H1 (cell line): Measurements from ENCODE around the gene ADARB2. TPM values are rescaled to one million over a fixed set of nuclear protein-coding genes. Genes with fewer than 3 reads are reported as not detected.
"Not testable (repeated sequence)": the region's sequence is repeated elsewhere in the genome, so short reads cannot be mapped to it uniquely, and the experiment has no call there.

Experiments
- CTCF ChIA-PET: fragments of 300-600 bp; sonication (Branson Sonifier 250); formaldehyde crosslinking; loops from one replicate; lab custom pipeline; 2021; ENCODE audit not compliant: partially characterized antibody; lab: Charles Lee
- POLR2A ChIA-PET: fragments of 300-600 bp; sonication (Branson Sonifier 250); formaldehyde crosslinking; loops from one replicate; lab custom pipeline; 2021; ENCODE audit warnings: inconsistent platforms; ENCODE audit not compliant: partially characterized antibody; lab: Charles Lee
- DNase-seq, 2 experiments: peaks; one replicate each; pipeline versions ENCODE4 v3.0.0 to v3.0.0-alpha.2; 2010 to 2022; ENCODE audit warnings: low spot score in 2 of 2, low read depth in 1 of 2, mixed read lengths in 1 of 2
- FAIRE-seq: peaks from 2 replicates; lab custom pipeline; 2011; peaks lifted over from hg19 to GRCh38; lab: Jason Lieb, UNC
- H2AFZ ChIP-seq: 2 replicates; pipeline ENCODE4 v1.8.1; 2012; ENCODE audit warnings: low read length, inconsistent platforms
- H2AK5ac ChIP-seq: 2 replicates; pipeline ENCODE4 v1.6.1; 2013; ENCODE audit warnings: low read depth, low read length
- H2BK120ac ChIP-seq: replicated peaks from 2 replicates; pipeline ENCODE3; 2013; ENCODE audit warnings: low read depth, low read length, inconsistent platforms
- H2BK12ac ChIP-seq: 2 replicates; pipeline ENCODE4 v1.6.1; 2013; ENCODE audit warnings: low read depth, low read length
- H2BK15ac ChIP-seq: 2 replicates; pipeline ENCODE4 v1.6.1; 2013; ENCODE audit warnings: low read length
- H2BK20ac ChIP-seq: 2 replicates; pipeline ENCODE4 v1.6.1; 2013; ENCODE audit warnings: low read length
- H2BK5ac ChIP-seq: 2 replicates; pipeline ENCODE4 v1.6.1; 2013; ENCODE audit warnings: low read depth, low read length
- H3K14ac ChIP-seq: 2 replicates; pipeline ENCODE4 v1.6.1; 2013; ENCODE audit warnings: inconsistent platforms; ENCODE audit not compliant: insufficient read length
- H3K18ac ChIP-seq: 2 replicates; pipeline ENCODE4 v1.6.1; 2013; ENCODE audit warnings: low read length; ENCODE audit errors: extremely low read depth
- H3K23ac ChIP-seq: 2 replicates; pipeline ENCODE4 v1.6.1; 2013; ENCODE audit warnings: inconsistent platforms; ENCODE audit not compliant: insufficient read length
- H3K23me2 ChIP-seq: 2 replicates; pipeline ENCODE4 v1.6.1; 2013; ENCODE audit warnings: low read depth, low read length
- H3K27ac ChIP-seq: 2 replicates; pipeline ENCODE4 v1.6.1; 2011; ENCODE audit warnings: low read depth, low read length, inconsistent platforms
- H3K27me3 ChIP-seq, 4 experiments: replicated peaks in 1 of 4; 1 replicate in 1 of 4; 2 replicates in 3 of 4; pipeline versions ENCODE4 v1.6.1 to v1.8.1; 2011 to 2013; ENCODE audit warnings: low read length in 3 of 4, mild to moderate bottlenecking in 3 of 4, inconsistent platforms in 2 of 4, mixed read lengths in 2 of 4, moderate library complexity in 1 of 4; ENCODE audit not compliant: control insufficient read depth in 3 of 4, insufficient read depth in 3 of 4; ENCODE audit errors: extremely low read depth in 1 of 4
- H3K36me3 ChIP-seq, 4 experiments: 2 replicates each; pipeline versions ENCODE4 v1.6.1 to v1.8.1; 2011 to 2013; ENCODE audit warnings: mild to moderate bottlenecking in 4 of 4, low read length in 3 of 4, moderate library complexity in 2 of 4, control low read depth in 1 of 4, inconsistent platforms in 1 of 4; ENCODE audit not compliant: insufficient read depth in 4 of 4, control insufficient read depth in 2 of 4
- H3K4ac ChIP-seq: replicated peaks from 2 replicates; pipeline ENCODE3; 2013; ENCODE audit warnings: low read length, low read depth, mixed read lengths, inconsistent platforms; ENCODE audit not compliant: insufficient read length
- H3K4me1 ChIP-seq, 4 experiments: replicated peaks in 1 of 4; 1 replicate in 1 of 4; 2 replicates in 3 of 4; pipeline versions ENCODE4 v1.6.1 to v1.8.1; 2011 to 2013; ENCODE audit warnings: low read length in 3 of 4, inconsistent platforms in 2 of 4, mixed read lengths in 1 of 4; ENCODE audit not compliant: insufficient read depth in 4 of 4, control insufficient read depth in 3 of 4
- H3K4me2 ChIP-seq, 2 experiments: 2 replicates each; pipeline versions ENCODE4 v1.6.1 to v1.8.1; 2011 to 2013; ENCODE audit warnings: low read depth in 2 of 2, low read length in 2 of 2, control low read depth in 1 of 2, inconsistent platforms in 1 of 2, mild to moderate bottlenecking in 1 of 2; ENCODE audit not compliant: insufficient read depth in 1 of 2
- H3K4me3 ChIP-seq, 4 experiments: fragments of 200-600, 300-600 bp in 1 of 4; sonication (generic), shearing (Covaris generic), sonication (Bioruptor Twin) in 1 of 4; 2 replicates each; pipeline versions ENCODE4 v1.5.1 to v1.8.1; 2011 to 2016; ENCODE audit warnings: low read length in 4 of 4, low read depth in 3 of 4, control low read depth in 2 of 4, inconsistent platforms in 2 of 4, mild to moderate bottlenecking in 2 of 4, mixed read lengths in 1 of 4, moderate library complexity in 1 of 4; ENCODE audit not compliant: insufficient read depth in 2 of 4; ENCODE audit errors: extremely low read depth in 1 of 4
- H3K56ac ChIP-seq: replicated peaks from 2 replicates; pipeline ENCODE3; 2013; ENCODE audit warnings: low read depth, mild to moderate bottlenecking, mixed read lengths, low read length, inconsistent platforms; ENCODE audit not compliant: insufficient read length
- H3K79me1 ChIP-seq: 2 replicates; pipeline ENCODE4 v1.6.1; 2013; ENCODE audit warnings: low read depth, low read length, control low read depth
- H3K79me2 ChIP-seq, 2 experiments: 2 replicates each; pipeline versions ENCODE4 v1.6.1 to v1.8.1; 2012 to 2013; ENCODE audit warnings: low read length in 2 of 2, mild to moderate bottlenecking in 2 of 2, inconsistent platforms in 1 of 2; ENCODE audit not compliant: insufficient read depth in 2 of 2, control insufficient read depth in 1 of 2
- H3K9ac ChIP-seq, 4 experiments: replicated peaks in 1 of 4; 1 replicate in 1 of 4; 2 replicates in 3 of 4; pipeline versions ENCODE4 v1.6.1 to v1.8.1; 2011 to 2013; ENCODE audit warnings: low read depth in 3 of 4, low read length in 3 of 4, control low read depth in 2 of 4, mild to moderate bottlenecking in 2 of 4, moderate library complexity in 2 of 4, inconsistent platforms in 1 of 4; ENCODE audit errors: extremely low read depth in 1 of 4
- H3K9me3 ChIP-seq, 2 experiments: 2 replicates each; pipeline versions ENCODE4 v1.6.1 to v1.8.1; 2012 to 2013; ENCODE audit warnings: mild to moderate bottlenecking in 2 of 2, moderate library complexity in 2 of 2, control low read depth in 1 of 2, inconsistent platforms in 1 of 2, low read depth in 1 of 2, low read length in 1 of 2, mixed read lengths in 1 of 2; ENCODE audit not compliant: insufficient read depth in 2 of 2
- H4K20me1 ChIP-seq, 2 experiments: replicated peaks in 1 of 2; 2 replicates each; pipeline versions ENCODE3 to v1.8.1; 2011 to 2013; ENCODE audit warnings: inconsistent platforms in 2 of 2, low read length in 2 of 2, mild to moderate bottlenecking in 1 of 2; ENCODE audit not compliant: insufficient read depth in 2 of 2, control insufficient read depth in 1 of 2
- H4K5ac ChIP-seq: 2 replicates; pipeline ENCODE4 v1.6.1; 2013; ENCODE audit warnings: low read length, low read depth, mixed read lengths, inconsistent platforms; ENCODE audit not compliant: insufficient read length
- H4K8ac ChIP-seq: 2 replicates; pipeline ENCODE4 v1.8.0; 2013; ENCODE audit warnings: mild to moderate bottlenecking, moderate library complexity, low read length, inconsistent platforms; ENCODE audit not compliant: insufficient read depth; ENCODE audit errors: extremely low read depth
- H4K91ac ChIP-seq: replicated peaks from 2 replicates; pipeline ENCODE3; 2013; ENCODE audit warnings: low read length, mixed read lengths, inconsistent platforms; ENCODE audit not compliant: insufficient read length
- HDAC2 ChIP-seq, 2 experiments: fragments of 300-600 bp in 1 of 2; sonication (generic) in 1 of 2; IDR thresholded peaks; 2 replicates each; pipeline ENCODE4 v1.6.1; 2011 to 2012; ENCODE audit warnings: low read depth in 2 of 2, low read length in 2 of 2, mild to moderate bottlenecking in 2 of 2, moderate library complexity in 2 of 2, borderline replicate concordance in 1 of 2, inconsistent platforms in 1 of 2
- NRF1 ChIP-seq: IDR thresholded peaks from 2 replicates; pipeline ENCODE4 v1.6.1; 2011; ENCODE audit warnings: mild to moderate bottlenecking, low read depth, low read length, improper control_type of control experiment
- TEAD4 ChIP-seq: IDR thresholded peaks from 2 replicates; pipeline ENCODE4 v1.6.1; 2012; ENCODE audit warnings: low read depth, low read length, inconsistent platforms, mixed read lengths
- WGBS, 2 experiments: shearing (Covaris generic) in 1 of 2; methylation state at CpG; one replicate each; pipeline versions ENCODE4 v1.1.6 to v1.1.7; 2013 to 2015; ENCODE audit warnings: low lambda C conversion rate in 2 of 2, mixed read lengths in 2 of 2, inconsistent platforms in 1 of 2, low coverage in 1 of 2, missing lambda C conversion rate in 1 of 2; ENCODE audit not compliant: insufficient replicate concordance in 2 of 2, insufficient coverage in 1 of 2, insufficient read length in 1 of 2; ENCODE audit errors: extremely low coverage in 1 of 2, missing lambda C conversion rate in 1 of 2; 5-methylcytosine and 5-hydroxymethylcytosine counted together
- polyA plus RNA-seq, 7 experiments: library from polyadenylated mRNA; depleted of rRNA in 3 of 7; stranded (reverse) in 5 of 7; unstranded in 2 of 7; fragments of >200 nt in 5 of 7; fragments of 200-250 nt in 2 of 7; gene quantifications; 1 replicate in 5 of 7; 2 replicates in 1 of 7; 4 replicates in 1 of 7; pipeline versions ENCODE4 v1.2.1 to v1.2.3, GENCODE V29; 2011 to 2013; ENCODE audit warnings: missing spikeins in 2 of 7, mixed read lengths in 2 of 7
- total RNA-seq: library from RNA; stranded (reverse); fragmentation: NEBNext Ultra II Directional; extraction: Animal tissue kit (Norgen Biotek cat#: 25700); gene quantifications from 2 replicates; pipeline ENCODE4 v1.2.1, GENCODE V29; 2021

ADARB2 gene
- total and polyA plus RNA-seq, 2 of the 8 experiments (the other 6 are each of a cell fraction or from before 2014, with no cell fraction given), result 2.2 to 2.8 TPM

GRCh38 chr10:1620803-1621202 lies 116.5 kb downstream of the ADARB2 start (continued):
- TF ChIP-seq HDAC2 (IDR thresholded peaks at IDR 0.05; ENCODE audit: borderline replicate concordance in 1 of 2, low read depth in 2 of 2, low read length in 2 of 2) (no peak), TEAD4 (no peak), NRF1 (no peak)

GRCh38 chr10:1617376-1618317 lies 119.7 kb downstream of the ADARB2 start:
- H3K36me3 ChIP-seq, H3K18ac ChIP-seq, H2BK12ac ChIP-seq, H3K27me3 ChIP-seq, H2AK5ac ChIP-seq, H3K9ac ChIP-seq, DNase-seq, H3K23me2 ChIP-seq, FAIRE-seq, H3K23ac ChIP-seq, H3K4ac ChIP-seq, POLR2A ChIA-PET, H3K4me3 ChIP-seq, H2BK15ac ChIP-seq, H4K5ac ChIP-seq, H4K91ac ChIP-seq, H3K79me2 ChIP-seq, H3K27ac ChIP-seq, H4K20me1 ChIP-seq, H3K79me1 ChIP-seq, H2BK5ac ChIP-seq, H3K14ac ChIP-seq, H2BK120ac ChIP-seq, H2BK20ac ChIP-seq, H3K9me3 ChIP-seq, H2AFZ ChIP-seq, H3K4me2 ChIP-seq, H3K4me1 ChIP-seq, H4K8ac ChIP-seq, H3K56ac ChIP-seq: not testable (repeated sequence)
- 49% methylated on average over 10 of the region's 13 CpGs; no CpG with 5 or more reads in 1 of the 2 experiments for WGBS, 2 experiments
- CTCF ChIA-PET, result interaction anchor here (0.7 to 0.9 kb wide), 3 partner anchors 18 to 149 kb away, joined by 3 read pairs; no protein-coding TSS in a partner anchor
